Activated CD8-positive, alpha-beta memory T cell treated with anti-CD3 and anti-CD28 coated beads, Interleukin-2, amount 50 U/mL, for 1 hour (primary cell): ENCODE results near the gene ACBD6.
A peak's percentile ranks its signal among the peaks of the same experiment; 100 is the strongest.
"Not testable (repeated sequence)": the region's sequence is repeated elsewhere in the genome, so short reads cannot be mapped to it uniquely, and the experiment has no call there.

ENCODE experiments used
- DNase-seq: peaks from one replicate; pipeline ENCODE4 v3.0.0-alpha.2; 2020; ENCODE audit errors: extremely low read depth

ACBD6 gene

GRCh38 chr1:180502361-180503279 lies at the start of gene ACBD6:
ACBD6 (minus strand) TSS chr1:180502577; CDS start chr1:180502266, 311 bp downstream.
- peak; percentile 62 for DNase-seq

- no peak for DNase-seq
Observed at GRCh38 chr1:180551997-180552396, 49.6 kb upstream of the ACBD6 start.

DNA sequence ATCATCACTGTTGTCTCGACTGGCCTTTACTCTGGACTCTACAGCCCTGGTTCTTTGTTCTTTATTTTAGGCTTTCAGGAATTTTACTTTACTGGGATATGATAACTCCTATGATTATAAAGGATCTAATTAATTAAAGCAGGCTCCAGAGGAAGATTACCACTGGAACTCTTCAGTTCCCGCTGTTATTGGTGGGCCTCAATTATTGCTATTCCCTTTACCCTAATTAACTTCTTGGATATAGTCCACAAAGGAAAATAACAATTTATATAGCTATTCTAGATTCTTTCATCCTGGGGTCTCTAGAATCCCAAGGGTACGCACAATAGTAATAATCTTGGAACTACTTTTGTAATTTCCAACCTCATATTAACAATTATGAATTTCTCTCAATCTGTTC lies 47.9 kb upstream of the ACBD6 start:
- no peak for DNase-seq

- not testable (repeated sequence) for DNase-seq
Observed at GRCh38 chr1:180549770-180550169, 47.4 kb upstream of the ACBD6 start.

- no peak for DNase-seq
Observed at GRCh38 chr1:180548686-180549317, 46.4 kb upstream of the ACBD6 start.

GRCh38 chr1:180545991-180546390 lies 43.6 kb upstream of the ACBD6 start:
- no peak for DNase-seq

GRCh38 chr1:180544050-180544449 lies 41.7 kb upstream of the ACBD6 start:
- no peak for DNase-seq

DNA sequence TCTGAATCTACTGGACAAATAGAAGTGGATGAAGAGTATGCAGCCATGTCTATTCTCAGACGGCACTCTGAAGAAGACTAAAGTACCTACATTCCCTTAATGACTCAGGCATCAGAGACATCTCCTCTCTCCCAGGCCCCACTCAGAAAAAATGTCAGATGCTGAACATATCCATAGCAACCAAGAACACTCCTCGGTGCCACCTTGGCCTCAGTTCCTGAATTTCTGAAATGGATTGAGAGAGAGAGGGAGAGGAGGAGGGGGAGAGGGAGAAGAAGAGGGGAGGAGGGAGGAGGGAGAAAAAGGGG lies 40.4 kb upstream of the ACBD6 start:
- DNase-seq = no peak

DNA sequence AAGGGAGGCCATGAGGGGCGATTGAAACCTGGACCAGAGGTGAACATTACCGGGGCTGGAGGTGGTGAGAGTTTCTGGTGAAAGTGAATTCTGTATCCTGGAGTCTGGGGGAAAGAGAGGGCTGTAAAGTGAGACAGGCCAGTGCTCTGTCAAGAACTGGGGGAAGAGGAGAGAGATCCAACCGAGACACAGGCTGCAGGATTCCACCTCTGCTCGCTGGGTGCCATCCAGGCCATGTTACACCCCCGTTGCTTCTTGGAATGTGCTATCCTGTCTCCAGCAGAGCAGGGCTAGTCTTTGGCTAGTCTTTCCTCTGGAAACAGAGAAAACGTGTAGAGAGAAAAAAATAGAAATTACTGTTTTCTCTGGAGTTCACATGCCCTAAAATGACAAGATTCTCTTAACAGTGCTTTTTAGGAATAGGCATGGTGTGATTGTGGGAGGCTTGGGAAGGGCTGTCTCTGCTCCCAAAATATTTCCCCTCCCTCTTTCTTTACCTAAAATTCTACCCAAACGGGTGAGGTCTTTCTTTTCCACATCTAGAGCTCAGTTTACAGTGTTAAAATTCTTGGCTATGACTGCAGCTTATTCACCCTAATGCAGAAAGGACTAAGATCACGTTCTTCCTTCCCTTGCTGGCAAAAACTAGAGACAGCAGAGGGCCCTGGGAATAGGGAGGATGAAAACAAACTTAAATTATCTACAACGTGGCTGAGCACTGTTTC lies 39.9 kb upstream of the ACBD6 start:
- no peak for DNase-seq

DNA sequence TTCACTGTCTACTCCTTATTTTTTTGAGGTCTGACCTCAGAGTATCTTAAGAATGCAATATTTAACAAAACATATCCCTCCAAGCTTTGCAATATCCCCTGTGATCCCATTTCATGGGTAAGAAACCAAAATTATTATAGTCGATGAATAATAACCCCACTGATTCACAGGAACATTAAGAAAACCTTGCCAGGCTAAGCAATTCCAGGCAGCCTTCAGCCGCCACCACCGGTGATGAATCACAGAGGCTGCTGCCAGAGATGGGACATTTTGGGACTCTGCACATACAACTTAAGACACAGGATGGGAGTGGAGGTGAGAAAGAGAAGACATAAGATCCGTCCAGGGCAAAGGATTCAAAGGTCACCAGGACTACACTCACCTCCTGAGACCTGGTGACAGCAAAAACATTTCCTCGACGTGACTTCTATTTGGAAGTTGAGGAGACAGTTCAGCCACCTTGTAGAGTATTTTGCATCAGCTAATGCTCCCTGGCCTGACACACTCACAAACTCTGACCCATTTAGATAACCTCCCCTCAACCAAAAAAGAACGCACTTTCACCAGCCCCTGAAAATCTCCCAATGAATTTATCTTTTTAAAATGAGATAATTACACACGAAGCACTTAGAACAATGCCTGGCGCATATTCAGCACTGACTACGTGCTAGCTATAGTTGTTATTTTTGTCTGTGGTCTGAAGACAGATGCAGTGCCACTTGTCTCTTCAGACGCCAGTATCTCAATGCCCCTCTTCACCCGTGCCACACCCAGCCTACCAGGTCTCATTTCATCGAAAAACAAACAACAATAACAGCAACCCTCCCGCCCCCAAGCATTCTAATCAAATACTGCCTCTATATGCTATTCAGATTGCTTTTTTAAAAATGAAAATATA lies 38.6 kb upstream of the ACBD6 start:
- DNase-seq = no peak

DNA sequence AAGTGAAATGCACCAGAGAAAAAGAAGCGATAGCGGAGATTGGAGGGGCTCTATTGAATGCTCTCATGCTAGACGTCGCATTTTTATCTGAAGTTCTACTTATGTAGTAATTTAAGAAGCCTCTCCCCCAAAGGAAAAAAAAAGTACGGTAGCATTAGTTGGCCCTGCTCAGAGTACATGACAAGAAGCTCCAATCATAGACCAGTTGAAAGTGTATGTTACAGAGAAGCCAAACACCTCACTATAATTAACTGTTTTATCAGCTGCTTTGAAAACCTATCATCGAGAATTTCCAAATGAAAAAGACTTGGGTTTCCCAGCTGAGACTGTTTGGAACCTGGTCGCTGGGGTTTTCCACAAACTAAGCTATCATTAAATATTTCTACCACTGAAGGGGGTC lies 36.8 kb upstream of the ACBD6 start:
- DNase-seq = no peak

DNA sequence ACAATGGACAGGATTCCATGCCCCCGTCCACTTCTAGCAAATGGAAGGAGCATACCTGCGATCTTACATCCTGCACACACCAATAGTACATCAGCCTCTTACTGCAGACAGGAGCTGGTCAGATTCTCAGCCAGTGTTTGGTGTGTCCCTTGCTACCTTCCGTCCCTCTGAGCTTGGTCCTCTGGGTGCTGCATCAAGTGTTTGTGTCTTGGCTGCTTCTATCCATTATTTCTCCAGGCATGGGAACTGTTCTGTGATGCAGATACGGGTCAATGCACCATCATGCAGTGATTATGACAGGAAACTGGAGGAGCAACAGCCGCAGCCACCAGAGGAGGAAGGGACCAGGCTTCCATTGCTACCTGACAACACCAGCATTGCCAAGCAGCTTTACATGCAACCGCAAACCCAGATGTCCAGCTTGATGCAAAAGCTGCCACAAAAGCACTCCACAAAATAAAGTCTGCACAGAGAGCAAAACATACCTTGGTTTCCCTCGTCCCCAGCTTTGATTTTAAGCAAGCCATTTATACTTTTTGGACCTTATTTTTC lies 34.5 kb upstream of the ACBD6 start:
- DNase-seq = no peak

DNA sequence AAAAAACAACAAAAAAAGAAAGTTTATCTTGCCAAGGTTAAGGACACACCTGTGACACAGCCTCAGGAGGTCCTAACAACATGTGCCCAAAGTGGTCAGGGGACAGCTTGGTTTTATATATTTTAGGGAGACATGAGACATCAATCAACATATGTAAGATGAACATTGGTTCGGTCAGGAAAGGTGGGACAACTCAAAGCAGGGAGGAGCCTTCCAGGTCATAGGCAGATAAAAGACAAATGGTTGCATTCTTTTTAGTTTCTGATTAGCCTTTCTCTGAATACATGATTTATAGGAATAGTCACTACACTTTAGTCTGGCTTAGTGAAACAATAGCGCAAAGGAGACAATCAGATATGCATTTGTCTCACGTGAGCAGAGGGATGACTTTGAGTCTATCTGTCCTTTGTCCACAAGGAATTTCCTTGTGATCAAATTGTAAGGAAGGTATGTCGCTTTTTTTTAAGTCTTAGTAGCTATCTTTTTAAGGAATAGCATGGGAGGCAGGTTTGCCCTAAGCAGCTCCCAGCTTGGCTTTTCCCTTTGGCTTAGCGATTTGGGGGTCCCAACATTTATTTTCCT lies 33.1 kb upstream of the ACBD6 start:
- no peak for DNase-seq

DNA sequence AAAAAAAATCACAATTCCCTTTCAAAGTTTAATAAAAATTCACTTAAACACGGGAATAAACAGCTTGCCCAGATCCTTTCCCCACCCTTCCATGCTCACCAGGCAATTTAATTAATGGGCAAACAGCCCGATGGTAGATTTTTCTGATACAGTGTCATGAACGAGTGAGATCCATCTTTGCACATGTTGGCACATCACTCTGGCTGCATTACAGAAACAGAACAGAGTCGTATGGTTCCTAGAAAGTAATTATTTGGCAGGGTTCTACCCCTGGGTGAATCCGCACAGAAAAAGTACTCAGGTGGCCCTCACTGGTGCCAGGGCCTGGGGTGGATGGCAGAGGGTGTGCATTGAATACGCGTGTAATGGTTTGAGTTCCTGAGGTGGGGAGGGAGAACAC lies 31.8 kb upstream of the ACBD6 start:
- DNase-seq = no peak

- DNase-seq = no peak
Observed at GRCh38 chr1:180533266-180533987, 31.1 kb upstream of the ACBD6 start.

DNA sequence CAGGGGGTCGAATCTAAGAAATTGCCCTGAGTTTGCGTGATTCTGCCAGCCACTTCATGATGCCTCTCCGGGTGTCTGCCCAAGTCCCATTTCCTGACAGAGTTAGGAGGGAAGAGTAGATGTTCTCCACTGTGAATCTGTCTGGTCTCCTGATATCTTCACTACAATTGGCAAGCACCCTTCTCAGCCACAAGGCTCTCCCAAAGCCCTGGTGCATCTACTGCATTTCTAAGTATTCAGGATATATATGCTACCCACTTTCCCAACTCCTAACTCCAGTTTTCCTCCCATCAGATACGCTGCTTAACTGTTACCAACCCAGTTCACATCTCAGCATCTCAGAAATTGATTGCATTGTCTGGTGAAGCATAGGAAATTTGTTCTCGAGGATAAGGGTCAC lies 30.5 kb upstream of the ACBD6 start:
- DNase-seq = no peak

DNA sequence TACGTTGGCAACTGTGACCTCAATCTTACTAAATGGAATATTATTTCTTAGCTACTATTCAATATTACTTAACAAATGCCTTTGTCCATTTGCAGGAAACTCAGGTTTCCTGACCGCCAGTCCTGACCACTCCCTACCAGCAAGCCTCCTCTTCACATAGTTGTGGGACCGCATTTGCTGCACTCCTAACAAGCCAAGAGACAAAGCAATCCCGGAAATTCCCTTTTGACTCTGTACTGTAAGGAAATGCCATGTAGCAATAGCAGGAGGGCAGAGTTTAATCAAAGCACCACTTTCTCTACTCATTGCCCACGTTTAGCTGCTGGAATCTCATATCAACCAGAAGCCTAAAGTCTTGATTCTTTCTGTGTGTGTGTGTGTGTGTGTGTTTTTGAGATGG lies 28.1 kb upstream of the ACBD6 start:
- no peak for DNase-seq

DNA sequence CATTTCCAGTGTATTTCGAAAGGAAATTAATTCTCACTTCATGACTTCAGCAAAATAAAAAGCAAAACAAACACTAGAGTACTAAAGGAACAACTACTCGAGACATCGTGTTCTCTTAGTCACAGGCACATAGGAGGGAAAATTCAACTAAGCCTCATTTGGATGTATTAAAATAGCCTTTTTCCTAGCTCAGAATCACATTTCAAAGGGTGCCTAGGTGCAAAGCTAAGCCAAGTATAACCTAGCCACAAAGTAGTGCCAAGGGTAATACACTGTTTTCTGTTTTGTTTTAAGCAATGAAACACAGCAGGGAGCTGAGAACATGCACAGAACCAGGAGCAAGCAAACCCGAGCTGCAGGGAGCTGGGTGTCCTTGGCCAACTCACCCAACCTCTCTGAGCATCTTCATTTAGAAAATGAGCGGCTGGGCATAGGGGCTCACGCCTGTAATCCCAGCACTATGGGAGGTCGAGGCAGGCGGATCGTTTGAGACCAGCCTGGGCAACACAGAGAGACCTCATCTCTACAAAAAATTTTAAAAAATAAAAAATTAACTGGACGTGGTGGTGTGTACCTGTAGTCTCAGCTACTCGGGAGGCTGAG lies 26.6 kb upstream of the ACBD6 start:
- DNase-seq = no peak

DNA sequence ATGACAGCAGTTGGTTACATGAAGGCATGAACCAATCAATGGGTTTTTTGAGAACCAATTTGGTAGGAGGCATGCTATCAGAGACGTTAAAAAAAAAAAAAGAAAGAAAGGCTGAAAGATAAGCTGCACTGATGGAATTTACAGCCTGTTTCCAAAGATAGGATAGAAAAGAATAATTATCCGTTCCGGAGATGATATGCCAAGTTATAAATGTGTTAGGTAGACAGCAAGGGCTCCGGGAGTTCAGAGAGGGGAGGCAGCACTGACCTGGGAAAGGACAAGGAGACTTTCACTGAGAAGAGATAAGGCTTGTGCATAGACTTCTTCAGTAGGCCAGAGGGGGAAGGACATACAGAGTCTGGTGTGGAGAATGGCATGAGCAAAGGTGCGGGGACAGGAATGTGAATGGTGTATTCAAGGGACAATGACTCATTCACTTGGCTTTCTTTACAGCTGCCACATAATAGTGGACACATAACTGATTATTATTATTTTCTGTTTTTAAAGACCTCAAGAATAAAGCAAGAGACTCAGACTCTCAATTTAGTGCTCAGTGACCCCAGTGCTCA lies 24.8 kb upstream of the ACBD6 start:
- no peak for DNase-seq

- no peak for DNase-seq
Observed at GRCh38 chr1:180525715-180526039, 23.3 kb upstream of the ACBD6 start.
